Kasumi-1 (cell line): ENCODE results near the gene SVOPL.

Experiments used
- DNase-seq, 2 experiments: peaks; one replicate each; lab custom pipeline; 2025; lab: John Stamatoyannopoulos, UW

Gene SVOPL

GRCh38 chr7:138563808-138564207 lies 137.4 kb downstream of the SVOPL start:
- peak in 1 of 2 experiments; percentile 39 for DNase-seq

- no peak for DNase-seq
These were observed 141.7 kb downstream of the SVOPL start for GRCh38 chr7:138559448-138559847.

- no peak for DNase-seq
These were observed 144.2 kb downstream of the SVOPL start for GRCh38 chr7:138556771-138557484.

- no peak for DNase-seq
These were observed 145.5 kb downstream of the SVOPL start for GRCh38 chr7:138555684-138556083.

- no peak for DNase-seq
These were observed 146.5 kb downstream of the SVOPL start for GRCh38 chr7:138554674-138555073.

- DNase-seq = no peak
These were observed 147.4 kb downstream of the SVOPL start for GRCh38 chr7:138553805-138554204.

- no peak for DNase-seq
These were observed 150.1 kb downstream of the SVOPL start for GRCh38 chr7:138551102-138551501.

- no peak for DNase-seq
These were observed 150.8 kb downstream of the SVOPL start for GRCh38 chr7:138550337-138550736.

- no peak for DNase-seq
These were observed 152.1 kb downstream of the SVOPL start for GRCh38 chr7:138549082-138549481.

- no peak for DNase-seq
These were observed 154.3 kb downstream of the SVOPL start for GRCh38 chr7:138546829-138547228.

- no peak for DNase-seq
These were observed 155.0 kb downstream of the SVOPL start for GRCh38 chr7:138546064-138546619.

GRCh38 chr7:138545123-138545522 lies 156.0 kb downstream of the SVOPL start:
- no peak for DNase-seq
